Measurements from ENCODE around the gene PPP2R1A. TPM values are rescaled to one million over a fixed set of nuclear protein-coding genes. Genes with fewer than 3 reads are reported as not detected.

Gene PPP2R1A
- total and polyA plus RNA-seq, 10 donors: 81.1 to 200 (median 171) TPM

- no peak for DNase-seq
- Histone ChIP-seq H3K9me3 (peaks cover 18 to 100% (median 100%) of the 10 kb centered on the region in 8 donors), H3K4me3 (peak overlapping the region in 1 of 8 donors; percentile 21), H3K27me3 (replicated peaks in 1 of 7) (no peaks in the 10 kb centered on the region), H3K4me1 (no peaks in the 10 kb centered on the region), H3K36me3 (peaks cover 29 to 92% (median 54%) of the 10 kb centered on the region in 6 donors), H3K27ac (no peak overlapping the region)
- 95 to 99% (median 98%) methylated on average over 15 of the region's 15 CpGs for WGBS, 5 donors
- TF ChIP-seq POLR2A (IDR thresholded peaks at IDR 0.05) (no peak), CTCF (IDR thresholded peaks at IDR 0.05 in 8 of 11, conservative IDR thresholded peaks at IDR 0.05 in 3 of 11) (no peak), POLR2AphosphoS5 (IDR thresholded peaks at IDR 0.05) (no peak)
- intact Hi-C loops (cut with DNase I; ENCODE audit: low total_unique reads): no loop called here
These were observed 34.1 kb upstream of the PPP2R1A start for GRCh38 chr19:52155596-52156359.

GRCh38 chr19:52170304-52170703, 19.5 kb upstream of the PPP2R1A start:
- 12 to 21% (median 19%) methylated on average over 5 of the region's 5 CpGs for WGBS, 5 donors

DNA sequence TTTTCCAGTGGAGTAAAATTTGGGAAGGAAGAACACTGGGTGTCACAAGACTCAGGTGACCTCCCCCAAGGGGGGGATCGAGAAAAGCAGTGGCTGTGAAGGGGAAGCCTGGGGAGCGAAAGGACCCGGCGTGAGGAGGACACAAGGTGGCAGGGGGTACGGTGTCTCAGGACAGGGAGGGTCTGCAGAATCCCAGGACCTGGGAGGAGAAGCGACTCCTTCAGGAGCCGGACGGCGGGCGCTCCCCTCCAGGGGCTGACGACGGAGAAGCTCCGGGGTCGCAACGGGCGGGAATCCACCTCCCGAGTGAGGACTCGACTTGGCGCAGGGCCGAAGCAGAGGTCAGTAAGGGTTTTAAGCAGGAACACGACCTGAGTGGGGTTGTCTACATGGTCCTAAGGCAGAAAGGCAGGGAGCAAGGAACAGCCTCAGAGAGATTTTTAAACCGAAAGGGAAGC, 19.0 kb upstream of the PPP2R1A start:
- Histone ChIP-seq H3K27me3 (replicated peaks in 1 of 7) (no peaks in the 10 kb centered on the region), H3K27ac (peak overlapping the region; percentile 85 to 94 (median 91)), H3K36me3 (peaks cover 0 to 38% (median 26%) of the 10 kb centered on the region in 6 donors), H3K4me3 (peak overlapping the region; percentile 56 to 89 (median 78)), H3K4me1 (peaks cover 0 to 30% (median 25%) of the 10 kb centered on the region in 6 donors), H3K9me3 (peaks cover 0 to 8% (median 0%) of the 10 kb centered on the region in 8 donors)
- WGBS, 5 donors: 0 to 2% (median 0%) methylated on average over 22 of the region's 22 CpGs
- intact Hi-C loops (cut with DNase I; ENCODE audit: low total_unique reads): no loop called here
- peak; percentile 84 for DNase-seq
- TF ChIP-seq POLR2AphosphoS5 (IDR thresholded peaks at IDR 0.05) (no peak), POLR2A (IDR thresholded peaks at IDR 0.05) (no peak), CTCF (IDR thresholded peaks at IDR 0.05 in 8 of 11, conservative IDR thresholded peaks at IDR 0.05 in 3 of 11) (no peak)

More at GRCh38 chr19:52170304-52170703, 19.5 kb upstream of the PPP2R1A start:
- H3K36me3 ChIP-seq: peaks cover 0 to 44% (median 32%) of the 10 kb centered on the region in 6 donors
- intact Hi-C loops (cut with DNase I; ENCODE audit: low total_unique reads): no loop called here
- H3K27ac ChIP-seq: peak overlapping the region; percentile 85 to 94 (median 91)
- H3K4me3 ChIP-seq: peak overlapping the region; percentile 56 to 89 (median 78)
- H3K9me3 ChIP-seq: peaks cover 0 to 14% (median 2%) of the 10 kb centered on the region in 8 donors
- TF ChIP-seq POLR2AphosphoS5 (IDR thresholded peaks at IDR 0.05) (no peak), POLR2A (IDR thresholded peaks at IDR 0.05) (no peak), CTCF (IDR thresholded peaks at IDR 0.05 in 8 of 11, conservative IDR thresholded peaks at IDR 0.05 in 3 of 11) (no peak)
- H3K27me3 ChIP-seq (replicated peaks in 1 of 7): no peaks in the 10 kb centered on the region
- no peak for DNase-seq
- H3K4me1 ChIP-seq: peaks cover 0 to 30% (median 25%) of the 10 kb centered on the region in 6 donors

Data from spleen (tissue), 11 donors.